SK-N-MC (cell line): ENCODE measurements around the gene ELOVL6.

Source experiments
- DNase-seq: peaks from one replicate; pipeline ENCODE4 v3.0.0-alpha.2; 2011; ENCODE audit warnings: low read depth, low spot score
- H3K27ac ChIP-seq: fragments of 200-600 bp; sonication (generic); 2 replicates; pipeline ENCODE4 v1.5.1; 2016; ENCODE audit warnings: mixed run types
- H3K36me3 ChIP-seq: fragments of 200-600 bp; sonication (generic); 2 replicates; pipeline ENCODE4 v1.6.1; 2017; ENCODE audit warnings: antibody characterized with exemption, low read length, mixed read lengths; ENCODE audit not compliant: insufficient read depth
- H3K4me3 ChIP-seq: fragments of 200-600 bp; sonication (generic); 2 replicates; pipeline ENCODE4 v1.5.1; 2016
- H3K9ac ChIP-seq: fragments of 200-600 bp; sonication (generic); 2 replicates; pipeline ENCODE4 v1.8.0; 2017; ENCODE audit warnings: mixed run types, mixed read lengths; ENCODE audit not compliant: insufficient read length
- H3K9me3 ChIP-seq: fragments of 200-600 bp; sonication (generic); 2 replicates; pipeline ENCODE4 v1.6.1; 2017; ENCODE audit warnings: low read depth, mild to moderate bottlenecking, antibody characterized with exemption, low read length, moderate library complexity, mixed read lengths
- EZH2 ChIP-seq: fragments of 200-600 bp; sonication (generic); IDR thresholded peaks from one replicate; pipeline ENCODE4 v1.6.1; 2017; ENCODE audit warnings: antibody characterized with exemption
- FOXP2 ChIP-seq: optimal IDR thresholded peaks from 2 replicates; pipeline ENCODE3; 2011; ENCODE audit warnings: mild to moderate bottlenecking, moderate library complexity; ENCODE audit not compliant: insufficient read depth; ENCODE audit errors: extremely low read length, control extremely low read depth
- POLR2AphosphoS5 ChIP-seq: IDR thresholded peaks from 2 replicates; pipeline ENCODE4 v1.6.1; 2012; ENCODE audit warnings: mild to moderate bottlenecking, low read depth, low read length, borderline replicate concordance

Gene ELOVL6

DNA sequence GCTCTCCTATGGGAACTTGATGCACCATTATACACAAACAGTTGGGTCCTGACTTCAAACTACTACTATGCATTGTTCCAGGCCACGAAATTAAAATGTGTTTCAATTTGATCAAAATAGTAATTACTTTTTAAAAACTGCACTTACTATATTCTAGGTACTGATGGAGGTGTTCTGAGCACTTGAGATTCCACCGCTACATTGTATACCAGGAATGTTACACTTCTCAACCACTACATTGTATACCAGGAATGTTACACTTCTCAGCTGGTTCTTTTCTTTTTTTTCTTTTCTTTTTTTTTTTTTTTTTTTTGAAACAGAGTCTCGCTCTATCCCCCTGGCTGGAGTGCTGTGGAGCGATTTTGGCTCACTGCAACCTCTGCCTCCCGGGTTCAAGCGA, 77.9 kb downstream of the ELOVL6 start:
- H3K36me3 ChIP-seq, result no peaks in the 10 kb centered on the region
- H3K9ac ChIP-seq, result no peak overlapping the region
- no peaks in the 10 kb centered on the region for H3K9me3 ChIP-seq
- DNase-seq, result no peak
- TF ChIP-seq EZH2, result no peak
- TF ChIP-seq POLR2AphosphoS5, result no peak
- TF ChIP-seq FOXP2, result no peak
- H3K27ac ChIP-seq, result no peak overlapping the region
- H3K4me3 ChIP-seq, result no peak overlapping the region

- H3K9me3 ChIP-seq, result no peaks in the 10 kb centered on the region
- no peak overlapping the region for H3K27ac ChIP-seq
- H3K9ac ChIP-seq, result no peak overlapping the region
- no peak for DNase-seq
- H3K4me3 ChIP-seq, result no peak overlapping the region
- H3K36me3 ChIP-seq, result no peaks in the 10 kb centered on the region
- TF ChIP-seq POLR2AphosphoS5 (no peak), FOXP2 (no peak), EZH2 (no peak)
Measured at GRCh38 chr4:110119880-110120279, 78.5 kb downstream of the ELOVL6 start.

GRCh38 chr4:110119337-110119736, 79.1 kb downstream of the ELOVL6 start:
- DNase-seq, result no peak
- TF ChIP-seq POLR2AphosphoS5 (no peak), FOXP2 (no peak), EZH2 (no peak)
- Histone ChIP-seq H3K9me3 (no peaks in the 10 kb centered on the region), H3K4me3 (no peak overlapping the region), H3K36me3 (no peaks in the 10 kb centered on the region), H3K27ac (no peak overlapping the region), H3K9ac (no peak overlapping the region)

GRCh38 chr4:110112056-110112455, 86.4 kb downstream of the ELOVL6 start:
- TF ChIP-seq FOXP2, result no peak
- TF ChIP-seq POLR2AphosphoS5, result no peak
- TF ChIP-seq EZH2, result no peak
- no peak for DNase-seq
- H3K36me3 ChIP-seq, result no peaks in the 10 kb centered on the region
- no peak overlapping the region for H3K9ac ChIP-seq
- no peak overlapping the region for H3K27ac ChIP-seq
- no peaks in the 10 kb centered on the region for H3K9me3 ChIP-seq
- no peak overlapping the region for H3K4me3 ChIP-seq

DNA sequence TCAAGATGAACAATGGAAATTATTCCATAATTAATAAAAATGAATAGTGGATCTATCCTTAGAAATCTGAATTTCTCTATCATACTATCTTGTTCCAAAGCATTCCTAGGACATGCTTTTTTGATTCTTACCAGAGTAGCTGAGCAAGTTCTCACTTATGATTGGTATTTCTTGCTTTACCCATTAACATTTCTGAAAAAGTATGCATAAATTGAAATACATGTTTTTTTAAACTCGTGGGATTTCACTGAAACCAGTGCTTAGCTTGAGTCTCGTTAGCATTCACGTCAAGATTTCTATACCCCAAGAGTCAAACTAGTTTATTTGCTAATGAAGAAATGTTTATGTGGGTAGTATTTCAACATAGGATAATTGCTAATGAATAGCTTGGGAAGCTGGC, 89.0 kb downstream of the ELOVL6 start:
- Histone ChIP-seq H3K9ac (no peak overlapping the region), H3K4me3 (no peak overlapping the region), H3K9me3 (no peaks in the 10 kb centered on the region), H3K27ac (no peak overlapping the region), H3K36me3 (no peaks in the 10 kb centered on the region)
- TF ChIP-seq POLR2AphosphoS5 (no peak), FOXP2 (no peak), EZH2 (no peak)
- no peak for DNase-seq

DNA sequence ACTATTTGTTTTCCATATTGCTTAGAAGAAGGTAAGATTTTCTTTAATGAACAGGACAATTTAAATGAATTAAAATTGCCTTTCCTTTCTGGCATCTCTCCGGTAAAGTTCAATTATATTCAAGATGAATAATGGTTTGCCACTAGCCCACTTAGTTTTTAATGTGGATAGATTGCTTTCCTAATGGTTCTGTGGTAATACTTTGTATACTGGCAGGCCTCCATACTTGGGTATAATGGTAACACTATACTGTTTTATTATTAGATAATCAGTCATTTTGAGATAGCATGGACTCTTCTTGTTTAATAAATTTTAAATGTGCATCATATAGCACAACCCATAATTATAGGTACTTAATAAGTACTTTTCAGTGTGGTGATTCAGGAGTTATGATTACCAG, 89.5 kb downstream of the ELOVL6 start:
- Histone ChIP-seq H3K9me3 (no peaks in the 10 kb centered on the region), H3K36me3 (no peaks in the 10 kb centered on the region), H3K9ac (no peak overlapping the region), H3K4me3 (no peak overlapping the region), H3K27ac (0 out of 2 replicates have a peak overlapping the region, but pooled peaks have one; percentile 74)
- DNase-seq, result no peak
- TF ChIP-seq FOXP2 (no peak), POLR2AphosphoS5 (no peak), EZH2 (no peak)

GRCh38 chr4:110108422-110108821, 90.0 kb downstream of the ELOVL6 start:
- TF ChIP-seq EZH2 (no peak), POLR2AphosphoS5 (no peak), FOXP2 (no peak)
- Histone ChIP-seq H3K36me3 (no peaks in the 10 kb centered on the region), H3K9ac (no peak overlapping the region), H3K4me3 (no peak overlapping the region), H3K9me3 (no peaks in the 10 kb centered on the region), H3K27ac (peak overlapping the region; percentile 74; the same call in 1 of the 2 replicates)
- DNase-seq, result no peak

DNA sequence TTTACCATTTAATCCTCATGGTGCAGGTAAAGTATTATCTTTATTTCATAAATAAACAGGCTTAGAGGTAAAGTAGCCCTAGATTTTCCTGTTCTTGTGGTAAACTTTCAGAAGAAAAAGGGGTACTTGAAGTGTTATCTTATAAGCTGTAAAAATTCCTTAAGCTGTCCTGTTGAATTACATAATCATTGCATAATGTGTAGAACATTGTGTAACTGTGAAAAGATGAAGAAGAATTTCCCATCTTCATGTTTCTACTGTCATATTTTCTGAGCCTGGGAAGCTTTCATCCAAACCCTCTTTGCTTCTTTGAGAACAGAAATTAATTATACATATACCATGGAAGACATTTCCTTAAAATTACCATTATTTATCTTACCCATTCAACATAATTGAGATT, 90.5 kb downstream of the ELOVL6 start:
- Histone ChIP-seq H3K36me3 (no peaks in the 10 kb centered on the region), H3K9ac (no peak overlapping the region), H3K9me3 (no peaks in the 10 kb centered on the region), H3K4me3 (peak overlapping the region; percentile 16; the same call in 1 of the 2 replicates), H3K27ac (peak overlapping the region; percentile 74)
- TF ChIP-seq POLR2AphosphoS5, result no peak
- no peak for TF ChIP-seq FOXP2
- TF ChIP-seq EZH2, result no peak
- DNase-seq, result no peak

GRCh38 chr4:110106931-110107296, 91.5 kb downstream of the ELOVL6 start:
- peak overlapping the region; percentile 13; the same call in 1 of the 2 replicates for H3K4me3 ChIP-seq

More at GRCh38 chr4:110106931-110107296, 91.5 kb downstream of the ELOVL6 start:
- DNase-seq, result no peak
- no peaks in the 10 kb centered on the region for H3K9me3 ChIP-seq
- TF ChIP-seq POLR2AphosphoS5 (no peak), EZH2 (no peak), FOXP2 (no peak)
- no peaks in the 10 kb centered on the region for H3K36me3 ChIP-seq
- H3K27ac ChIP-seq, result peak overlapping the region; percentile 74
- H3K9ac ChIP-seq, result peak overlapping the region; percentile 4
